ENCODE results near the gene OTUD6A.
A peak's percentile ranks its signal among the peaks of the same experiment; 100 is the strongest.

OTUD6A gene

GRCh38 chrX:70062076-70062475, at the start of gene OTUD6A:
OTUD6A (plus strand) TSS chrX:70062457; CDS start chrX:70062525, 68 bp downstream.
- DNase-seq: no peak

- DNase-seq: no peak
Observed at GRCh38 chrX:70012756-70013155, 49.5 kb upstream of the OTUD6A start.

GRCh38 chrX:70013466-70014381, 48.5 kb upstream of the OTUD6A start:
- no peak for DNase-seq

- no peak for DNase-seq
Observed at GRCh38 chrX:70016513-70016912, 45.7 kb upstream of the OTUD6A start.

GRCh38 chrX:70022616-70023015, 39.6 kb upstream of the OTUD6A start:
- DNase-seq: no peak

GRCh38 chrX:70025464-70025863, 36.8 kb upstream of the OTUD6A start:
- DNase-seq: no peak

- DNase-seq: no peak
Observed at GRCh38 chrX:70026112-70026850, 36.0 kb upstream of the OTUD6A start.

- no peak for DNase-seq
Observed at GRCh38 chrX:70026851-70027200, 35.4 kb upstream of the OTUD6A start.

GRCh38 chrX:70029863-70030262, 32.4 kb upstream of the OTUD6A start:
- DNase-seq: no peak

- DNase-seq: peak; percentile 53
Observed at GRCh38 chrX:70030301-70030767, 31.9 kb upstream of the OTUD6A start.

GRCh38 chrX:70032792-70033191, 29.5 kb upstream of the OTUD6A start:
- DNase-seq: no peak

- DNase-seq: peak; percentile 17
Observed at GRCh38 chrX:70033348-70034051, 28.8 kb upstream of the OTUD6A start.

- no peak for DNase-seq
Observed at GRCh38 chrX:70034646-70035045, 27.6 kb upstream of the OTUD6A start.

GRCh38 chrX:70038515-70038914, 23.7 kb upstream of the OTUD6A start:
- DNase-seq: no peak

- no peak for DNase-seq
Observed at GRCh38 chrX:70038951-70039350, 23.3 kb upstream of the OTUD6A start.

GRCh38 chrX:70039758-70040157, 22.5 kb upstream of the OTUD6A start:
- DNase-seq: no peak

GRCh38 chrX:70041993-70042392, 20.3 kb upstream of the OTUD6A start:
- DNase-seq: no peak

- no peak for DNase-seq
Observed at GRCh38 chrX:70042399-70043371, 19.6 kb upstream of the OTUD6A start.

GRCh38 chrX:70043685-70044084, 18.6 kb upstream of the OTUD6A start:
- DNase-seq: no peak

GRCh38 chrX:70044541-70045245, 17.6 kb upstream of the OTUD6A start:
- no peak for DNase-seq

- no peak for DNase-seq
Observed at GRCh38 chrX:70046978-70047377, 15.3 kb upstream of the OTUD6A start.

All from CD4-positive, alpha-beta T cell treated with Interleukin-6 for 4 hours (primary cell).